LNCAP (cell line): ENCODE measurements around the gene QSOX1.

Experiments used
- TF ChIP-seq, protein P1 (sequence below): fragments of 450-650 bp; IDR thresholded peaks from 2 replicates; pipeline ENCODE4 v1.5.1; 2017; ENCODE audit warnings: mild to moderate bottlenecking

The QSOX1 gene

DNA sequence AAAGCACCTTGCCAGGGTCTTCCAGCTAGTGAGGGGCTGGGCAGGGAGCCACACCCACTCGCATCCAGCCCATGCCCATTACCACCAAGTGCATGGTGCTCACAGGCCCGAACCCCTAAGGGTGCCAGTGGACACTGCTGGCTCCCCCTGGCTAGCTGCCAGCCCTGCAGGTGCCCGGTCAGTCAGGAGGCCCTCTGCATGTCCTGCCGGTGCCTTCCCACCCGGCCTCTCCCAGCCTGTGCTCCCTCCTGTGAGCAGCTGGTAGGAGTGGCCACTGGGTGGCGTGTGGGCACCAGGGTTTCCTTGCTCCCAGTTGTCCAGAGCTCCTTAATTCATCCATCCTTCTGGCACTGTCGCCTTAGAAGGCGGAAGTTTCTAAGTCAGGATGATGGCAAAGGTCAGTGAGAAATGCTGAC lies 33.4 kb downstream of the QSOX1 start:
- TF ChIP-seq, protein P1, sequence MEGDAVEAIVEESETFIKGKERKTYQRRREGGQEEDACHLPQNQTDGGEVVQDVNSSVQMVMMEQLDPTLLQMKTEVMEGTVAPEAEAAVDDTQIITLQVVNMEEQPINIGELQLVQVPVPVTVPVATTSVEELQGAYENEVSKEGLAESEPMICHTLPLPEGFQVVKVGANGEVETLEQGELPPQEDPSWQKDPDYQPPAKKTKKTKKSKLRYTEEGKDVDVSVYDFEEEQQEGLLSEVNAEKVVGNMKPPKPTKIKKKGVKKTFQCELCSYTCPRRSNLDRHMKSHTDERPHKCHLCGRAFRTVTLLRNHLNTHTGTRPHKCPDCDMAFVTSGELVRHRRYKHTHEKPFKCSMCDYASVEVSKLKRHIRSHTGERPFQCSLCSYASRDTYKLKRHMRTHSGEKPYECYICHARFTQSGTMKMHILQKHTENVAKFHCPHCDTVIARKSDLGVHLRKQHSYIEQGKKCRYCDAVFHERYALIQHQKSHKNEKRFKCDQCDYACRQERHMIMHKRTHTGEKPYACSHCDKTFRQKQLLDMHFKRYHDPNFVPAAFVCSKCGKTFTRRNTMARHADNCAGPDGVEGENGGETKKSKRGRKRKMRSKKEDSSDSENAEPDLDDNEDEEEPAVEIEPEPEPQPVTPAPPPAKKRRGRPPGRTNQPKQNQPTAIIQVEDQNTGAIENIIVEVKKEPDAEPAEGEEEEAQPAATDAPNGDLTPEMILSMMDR, result peak; percentile 98

DNA sequence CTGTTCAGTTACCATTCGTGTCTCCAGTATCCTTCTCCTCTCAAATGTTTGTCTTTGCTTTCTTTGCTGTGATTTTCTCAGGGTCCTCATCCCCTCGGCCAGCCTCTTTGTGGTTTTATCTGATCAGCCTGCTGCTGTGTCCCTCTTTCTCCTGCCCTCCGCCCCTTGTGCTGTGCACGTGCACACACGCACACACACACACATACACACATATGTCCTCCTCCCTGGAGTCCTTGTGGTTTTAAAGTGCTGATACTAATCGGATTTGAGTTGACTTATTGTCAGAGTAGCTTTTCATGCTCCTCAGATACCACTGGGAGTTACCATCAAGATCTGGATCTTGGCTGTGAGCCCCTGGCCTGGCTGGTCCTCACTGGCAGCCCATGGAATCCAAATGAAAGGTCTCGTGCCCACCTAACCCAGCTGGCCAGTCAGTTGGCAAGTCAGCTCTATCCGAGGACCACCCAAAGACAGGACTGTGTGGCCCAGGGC lies 34.1 kb downstream of the QSOX1 start:
- TF ChIP-seq, protein P1, result no peak

DNA sequence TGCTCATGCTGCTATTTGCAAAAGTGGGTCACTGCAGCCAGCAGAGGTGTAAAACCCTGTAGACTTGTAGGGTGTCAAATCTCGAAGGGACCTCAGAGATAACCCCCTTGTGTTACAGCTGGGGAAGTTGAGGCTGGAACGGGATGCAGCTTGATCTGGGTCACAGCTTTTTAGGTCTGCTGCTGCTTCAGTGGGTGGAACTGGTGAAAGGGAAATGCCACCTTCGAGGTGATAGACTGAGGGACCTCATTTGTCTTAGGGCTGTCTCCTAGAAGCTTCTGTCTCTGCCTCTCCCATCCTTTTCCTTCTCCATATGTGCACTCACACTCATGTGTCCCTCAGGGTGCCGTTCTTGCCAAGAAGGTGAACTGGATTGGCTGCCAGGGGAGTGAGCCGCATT lies 35.4 kb downstream of the QSOX1 start:
- TF ChIP-seq, protein P1, result no peak

DNA sequence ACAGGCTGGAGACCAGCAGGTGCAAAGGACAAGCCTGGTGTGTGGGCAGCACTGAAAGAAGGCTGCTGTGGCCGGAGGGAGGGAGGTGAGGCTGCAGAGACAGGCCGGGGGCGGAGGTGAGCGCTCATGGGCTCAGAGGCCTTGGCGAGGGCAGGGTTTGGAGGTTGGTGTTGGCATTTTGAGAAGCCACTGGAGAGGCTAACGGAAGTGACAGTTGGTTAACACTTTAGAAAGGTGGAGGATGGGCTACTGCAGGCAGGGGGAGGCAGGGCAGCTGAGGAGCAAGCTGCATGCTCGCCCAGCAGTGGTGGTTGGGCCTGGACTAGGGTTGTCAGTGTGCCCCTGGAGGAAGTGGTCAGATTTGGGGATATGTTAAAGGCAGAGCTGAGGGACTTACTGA lies 37.5 kb downstream of the QSOX1 start:
- TF ChIP-seq, protein P1, result no peak

DNA sequence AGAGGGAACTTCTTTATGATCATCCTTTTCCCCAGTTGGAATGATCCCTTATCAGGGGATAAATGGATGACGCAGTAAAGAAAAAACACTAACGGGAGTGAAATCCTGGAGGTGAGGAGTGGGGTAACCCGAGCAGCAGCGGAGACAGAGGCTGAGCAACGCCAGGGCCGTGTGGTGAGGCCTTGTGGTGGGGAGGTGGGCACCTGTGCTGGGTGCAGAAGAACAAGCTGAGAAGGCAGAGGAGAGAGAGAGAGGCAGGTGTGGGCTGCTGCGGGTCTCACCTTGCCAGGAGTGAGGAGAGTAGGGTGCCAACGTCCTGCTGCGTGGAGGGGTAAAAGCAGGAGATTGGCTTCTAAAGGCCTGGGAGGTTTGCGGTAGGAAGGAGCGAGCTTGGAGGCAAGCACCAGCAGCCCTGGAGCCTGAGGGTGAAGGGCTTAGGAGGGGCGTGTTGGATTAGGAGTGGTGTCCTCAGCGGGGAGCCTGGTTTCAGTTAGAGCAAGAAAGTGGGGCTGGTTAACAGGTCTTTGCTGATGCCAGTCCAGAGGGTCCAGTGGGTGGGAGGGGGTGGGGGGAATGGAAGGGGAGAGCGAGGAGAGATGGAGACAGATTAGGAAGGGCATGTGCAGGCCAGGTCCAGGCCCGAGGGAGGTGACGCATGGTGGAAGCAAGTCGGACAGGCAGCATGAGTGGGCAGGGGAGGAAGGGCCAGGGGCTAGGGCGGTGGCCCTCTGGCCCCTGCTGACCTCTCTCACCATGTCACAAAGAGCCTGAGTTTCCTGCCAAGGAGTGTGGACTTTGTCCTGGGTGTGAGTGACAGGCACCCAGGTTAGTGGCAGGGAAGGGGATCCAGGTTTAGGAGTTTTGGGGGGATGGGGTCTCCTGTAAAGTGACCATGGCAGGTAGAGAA lies 38.7 kb downstream of the QSOX1 start:
- TF ChIP-seq, protein P1, result no peak

DNA sequence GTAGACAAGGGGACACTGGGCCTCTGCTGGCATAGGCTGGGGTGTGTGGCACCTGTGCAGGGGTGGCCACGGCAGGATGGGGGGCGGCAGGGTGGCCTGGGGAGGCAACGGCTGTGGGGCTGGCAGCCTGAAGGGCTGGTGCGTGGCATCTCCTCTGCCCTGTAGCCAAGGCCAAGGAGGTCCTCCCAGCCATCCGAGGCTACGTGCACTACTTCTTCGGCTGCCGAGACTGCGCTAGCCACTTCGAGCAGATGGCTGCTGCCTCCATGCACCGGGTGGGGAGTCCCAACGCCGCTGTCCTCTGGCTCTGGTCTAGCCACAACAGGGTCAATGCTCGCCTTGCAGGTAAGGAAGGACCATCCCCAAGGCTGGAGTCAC lies 39.4 kb downstream of the QSOX1 start:
- TF ChIP-seq, protein P1, result no peak

DNA sequence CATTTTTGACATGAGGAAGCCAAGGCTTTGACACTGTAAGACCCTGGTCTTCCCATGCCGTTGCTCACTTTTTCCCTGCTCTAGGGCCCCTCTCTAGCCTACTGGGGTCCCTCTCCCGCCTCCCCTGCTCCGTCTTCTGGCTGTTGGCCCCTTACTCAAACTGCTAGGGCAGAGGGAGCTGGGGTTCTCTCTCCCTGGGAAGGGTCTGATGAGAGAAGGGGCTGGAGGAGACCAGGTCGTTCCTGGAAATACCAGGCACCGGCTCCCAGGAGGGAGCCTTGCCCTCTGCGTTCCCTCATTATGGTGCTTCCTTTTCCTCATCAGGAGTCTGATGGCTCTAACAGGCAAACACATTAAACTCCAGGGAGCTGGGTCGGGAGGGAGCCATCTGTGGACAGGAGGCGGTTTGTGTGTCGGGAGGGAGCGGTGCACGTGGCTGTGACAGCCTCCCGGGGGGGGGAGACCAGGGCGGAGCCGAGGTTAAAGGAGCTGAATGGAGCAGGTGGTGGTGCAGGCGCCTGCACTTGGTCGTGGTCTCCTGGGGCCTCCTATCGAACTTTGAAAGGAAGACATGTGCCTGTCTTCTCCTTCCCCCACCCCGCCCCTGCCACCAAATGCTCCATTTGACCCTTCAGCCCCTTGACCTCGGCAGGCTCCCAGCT lies 40.0 kb downstream of the QSOX1 start:
- TF ChIP-seq, protein P1, result no peak
